A549 (cell line): ENCODE data around the gene DIS3L2.

Source experiments
- BHLHE40 ChIP-seq: IDR thresholded peaks from 2 replicates; pipeline ENCODE4 v1.6.1; 2012; ENCODE audit warnings: low read depth, low read length, inconsistent platforms
- CHD2 ChIP-seq: fragments of 150-350 bp; IDR thresholded peaks from 2 replicates; pipeline ENCODE4 v1.6.1; 2014; ENCODE audit warnings: low read length; ENCODE audit not compliant: partially characterized antibody
- CHD4 ChIP-seq: fragments of 200-600 bp; sonication (generic); IDR thresholded peaks from 2 replicates; pipeline ENCODE4 v1.6.1; 2016; ENCODE audit warnings: antibody characterized with exemption, mild to moderate bottlenecking, borderline replicate concordance
- FOSL2 ChIP-seq, 2 experiments: fragments of 450-650 bp in 1 of 2; fragments of >200 bp in 1 of 2; sonication (Bioruptor Twin) in 1 of 2; formaldehyde crosslinking; IDR thresholded peaks; 2 replicates each; pipeline versions ENCODE4 v1.5.0 to v1.6.1; 2016 to 2020; ENCODE audit warnings: mild to moderate bottlenecking in 1 of 2, moderate library complexity in 1 of 2
- POLR2A ChIP-seq: IDR thresholded peaks from 2 replicates; pipeline ENCODE4 v1.6.1; 2012; ENCODE audit warnings: mild to moderate bottlenecking, low read length
- RAD21 ChIP-seq, 2 experiments: fragments of >200 bp in 1 of 2; sonication (Bioruptor Twin) in 1 of 2; formaldehyde crosslinking in 1 of 2; IDR thresholded peaks in 1 of 2; conservative IDR thresholded peaks in 1 of 2; 2 replicates in 1 of 2; 3 replicates in 1 of 2; pipeline ENCODE4 v1.6.1; 2012 to 2018; ENCODE audit warnings: inconsistent platforms in 1 of 2
- REST ChIP-seq: fragments of 200-600 bp; sonication (generic); IDR thresholded peaks from 2 replicates; pipeline ENCODE4 v1.6.1; 2016; ENCODE audit warnings: antibody characterized with exemption, mild to moderate bottlenecking, moderate library complexity
- SMC3 ChIP-seq: fragments of >200 bp; sonication (Bioruptor Twin); formaldehyde crosslinking; IDR thresholded peaks from 3 replicates; pipeline ENCODE4 v1.6.1; 2018; ENCODE audit warnings: inconsistent platforms
- TF ChIP-seq, protein P1 (sequence below): fragments of >200 bp; sonication (Bioruptor Twin); formaldehyde crosslinking; IDR thresholded peaks from 3 replicates; pipeline ENCODE4 v1.5.1; 2016
- TF ChIP-seq, protein P2 (sequence below): fragments of 250-450 bp; sonication (Bioruptor Pico); IDR thresholded peaks from 2 replicates; pipeline ENCODE4 v1.5.0; 2021; ENCODE audit warnings: mild to moderate bottlenecking, moderate library complexity, borderline replicate concordance
- TF ChIP-seq, protein P3 (sequence below): fragments of 450-650 bp; IDR thresholded peaks from 2 replicates; pipeline ENCODE4 v1.6.1; 2014; ENCODE audit warnings: antibody characterized with exemption

- TF ChIP-seq POLR2A (no peak), CHD2 (no peak), BHLHE40 (no peak), REST (no peak), FOSL2 (IDR thresholded peaks at IDR 0.05) (no peak), FOSL2 (CRISPR knock-in tag; IDR thresholded peaks at IDR 0.05) (no peak), SMC3 (no peak), RAD21 (conservative IDR thresholded peaks at IDR 0.05 in 1 of 2, IDR thresholded peaks at IDR 0.05 in 1 of 2) (no peak), CHD4 (no peak)
- TF ChIP-seq, protein P1, sequence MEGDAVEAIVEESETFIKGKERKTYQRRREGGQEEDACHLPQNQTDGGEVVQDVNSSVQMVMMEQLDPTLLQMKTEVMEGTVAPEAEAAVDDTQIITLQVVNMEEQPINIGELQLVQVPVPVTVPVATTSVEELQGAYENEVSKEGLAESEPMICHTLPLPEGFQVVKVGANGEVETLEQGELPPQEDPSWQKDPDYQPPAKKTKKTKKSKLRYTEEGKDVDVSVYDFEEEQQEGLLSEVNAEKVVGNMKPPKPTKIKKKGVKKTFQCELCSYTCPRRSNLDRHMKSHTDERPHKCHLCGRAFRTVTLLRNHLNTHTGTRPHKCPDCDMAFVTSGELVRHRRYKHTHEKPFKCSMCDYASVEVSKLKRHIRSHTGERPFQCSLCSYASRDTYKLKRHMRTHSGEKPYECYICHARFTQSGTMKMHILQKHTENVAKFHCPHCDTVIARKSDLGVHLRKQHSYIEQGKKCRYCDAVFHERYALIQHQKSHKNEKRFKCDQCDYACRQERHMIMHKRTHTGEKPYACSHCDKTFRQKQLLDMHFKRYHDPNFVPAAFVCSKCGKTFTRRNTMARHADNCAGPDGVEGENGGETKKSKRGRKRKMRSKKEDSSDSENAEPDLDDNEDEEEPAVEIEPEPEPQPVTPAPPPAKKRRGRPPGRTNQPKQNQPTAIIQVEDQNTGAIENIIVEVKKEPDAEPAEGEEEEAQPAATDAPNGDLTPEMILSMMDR = no peak
- TF ChIP-seq, protein P2, sequence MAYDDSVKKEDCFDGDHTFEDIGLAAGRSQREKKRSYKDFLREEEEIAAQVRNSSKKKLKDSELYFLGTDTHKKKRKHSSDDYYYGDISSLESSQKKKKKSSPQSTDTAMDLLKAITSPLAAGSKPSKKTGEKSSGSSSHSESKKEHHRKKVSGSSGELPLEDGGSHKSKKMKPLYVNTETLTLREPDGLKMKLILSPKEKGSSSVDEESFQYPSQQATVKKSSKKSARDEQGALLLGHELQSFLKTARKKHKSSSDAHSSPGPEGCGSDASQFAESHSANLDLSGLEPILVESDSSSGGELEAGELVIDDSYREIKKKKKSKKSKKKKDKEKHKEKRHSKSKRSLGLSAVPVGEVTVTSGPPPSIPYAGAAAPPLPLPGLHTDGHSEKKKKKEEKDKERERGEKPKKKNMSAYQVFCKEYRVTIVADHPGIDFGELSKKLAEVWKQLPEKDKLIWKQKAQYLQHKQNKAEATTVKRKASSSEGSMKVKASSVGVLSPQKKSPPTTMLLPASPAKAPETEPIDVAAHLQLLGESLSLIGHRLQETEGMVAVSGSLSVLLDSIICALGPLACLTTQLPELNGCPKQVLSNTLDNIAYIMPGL (CRISPR knock-in tag) = no peak
- TF ChIP-seq, protein P3, sequence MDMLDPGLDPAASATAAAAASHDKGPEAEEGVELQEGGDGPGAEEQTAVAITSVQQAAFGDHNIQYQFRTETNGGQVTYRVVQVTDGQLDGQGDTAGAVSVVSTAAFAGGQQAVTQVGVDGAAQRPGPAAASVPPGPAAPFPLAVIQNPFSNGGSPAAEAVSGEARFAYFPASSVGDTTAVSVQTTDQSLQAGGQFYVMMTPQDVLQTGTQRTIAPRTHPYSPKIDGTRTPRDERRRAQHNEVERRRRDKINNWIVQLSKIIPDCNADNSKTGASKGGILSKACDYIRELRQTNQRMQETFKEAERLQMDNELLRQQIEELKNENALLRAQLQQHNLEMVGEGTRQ = no peak
These were observed 41.1 kb upstream of the DIS3L2 start for GRCh38 chr2:231920366-231920765.
